Myometrial cell (primary cell): ENCODE data around the gene LATS2. TPM values are rescaled to one million over a fixed set of nuclear protein-coding genes. Genes with fewer than 3 reads are reported as not detected.

ENCODE experiments used
- total RNA-seq: library from RNA; depleted of rRNA; stranded (reverse); fragments of >200 nt; gene quantifications from 2 replicates; pipeline ENCODE4 v1.2.3, GENCODE V29; 2015

Gene LATS2
- total RNA-seq: 16.7 and 17.7 TPM in 2 replicates

GRCh38 chr13:21061029-21061763 is at the start of gene LATS2:
Gene LATS2, minus strand, starts transcription at chr13:21061586. Its CDS starts 15,560 bp downstream, at chr13:21046026.

Other genes with a start within 250 kb of the LATS2 start
- 9.8 and 12.4 TPM in 2 replicates for gene XPO4, start 158.8 kb downstream of the LATS2 start, total RNA-seq
- 71.2 and 87.4 TPM in 2 replicates for gene SAP18, start 78.5 kb upstream of the LATS2 start, total RNA-seq
- gene SKA3, start 115.0 kb upstream of the LATS2 start, total RNA-seq: 15.8 and 39.5 TPM in 2 replicates
- gene MRPL57, start 115.1 kb upstream of the LATS2 start, total RNA-seq: 30.3 and 34.6 TPM in 2 replicates